H1 (cell line): ENCODE results near the gene C9orf43. TPM values are rescaled to one million over a fixed set of nuclear protein-coding genes. Genes with fewer than 3 reads are reported as not detected.

Experiments
- CTCF ChIA-PET: fragments of 300-600 bp; sonication (Branson Sonifier 250); formaldehyde crosslinking; loops from one replicate; lab custom pipeline; 2021; ENCODE audit not compliant: partially characterized antibody; lab: Charles Lee
- POLR2A ChIA-PET: fragments of 300-600 bp; sonication (Branson Sonifier 250); formaldehyde crosslinking; loops from one replicate; lab custom pipeline; 2021; ENCODE audit warnings: inconsistent platforms; ENCODE audit not compliant: partially characterized antibody; lab: Charles Lee
- DNase-seq, 2 experiments: peaks; one replicate each; pipeline versions ENCODE4 v3.0.0 to v3.0.0-alpha.2; 2010 to 2022; ENCODE audit warnings: low spot score in 2 of 2, low read depth in 1 of 2, mixed read lengths in 1 of 2
- FAIRE-seq: peaks from 2 replicates; lab custom pipeline; 2011; peaks lifted over from hg19 to GRCh38; lab: Jason Lieb, UNC
- H2AFZ ChIP-seq: 2 replicates; pipeline ENCODE4 v1.8.1; 2012; ENCODE audit warnings: low read length, inconsistent platforms
- H2AK5ac ChIP-seq: 2 replicates; pipeline ENCODE4 v1.6.1; 2013; ENCODE audit warnings: low read depth, low read length
- H2BK120ac ChIP-seq: replicated peaks from 2 replicates; pipeline ENCODE3; 2013; ENCODE audit warnings: low read depth, low read length, inconsistent platforms
- H2BK12ac ChIP-seq: 2 replicates; pipeline ENCODE4 v1.6.1; 2013; ENCODE audit warnings: low read depth, low read length
- H2BK15ac ChIP-seq: 2 replicates; pipeline ENCODE4 v1.6.1; 2013; ENCODE audit warnings: low read length
- H2BK20ac ChIP-seq: 2 replicates; pipeline ENCODE4 v1.6.1; 2013; ENCODE audit warnings: low read length
- H2BK5ac ChIP-seq: 2 replicates; pipeline ENCODE4 v1.6.1; 2013; ENCODE audit warnings: low read depth, low read length
- H3K14ac ChIP-seq: 2 replicates; pipeline ENCODE4 v1.6.1; 2013; ENCODE audit warnings: inconsistent platforms; ENCODE audit not compliant: insufficient read length
- H3K18ac ChIP-seq: 2 replicates; pipeline ENCODE4 v1.6.1; 2013; ENCODE audit warnings: low read length; ENCODE audit errors: extremely low read depth
- H3K23ac ChIP-seq: 2 replicates; pipeline ENCODE4 v1.6.1; 2013; ENCODE audit warnings: inconsistent platforms; ENCODE audit not compliant: insufficient read length
- H3K23me2 ChIP-seq: 2 replicates; pipeline ENCODE4 v1.6.1; 2013; ENCODE audit warnings: low read depth, low read length
- H3K27ac ChIP-seq: 2 replicates; pipeline ENCODE4 v1.6.1; 2011; ENCODE audit warnings: low read depth, low read length, inconsistent platforms
- H3K27me3 ChIP-seq, 4 experiments: replicated peaks in 1 of 4; 1 replicate in 1 of 4; 2 replicates in 3 of 4; pipeline versions ENCODE4 v1.6.1 to v1.8.1; 2011 to 2013; ENCODE audit warnings: low read length in 3 of 4, mild to moderate bottlenecking in 3 of 4, inconsistent platforms in 2 of 4, mixed read lengths in 2 of 4, moderate library complexity in 1 of 4; ENCODE audit not compliant: control insufficient read depth in 3 of 4, insufficient read depth in 3 of 4; ENCODE audit errors: extremely low read depth in 1 of 4
- H3K36me3 ChIP-seq, 4 experiments: 2 replicates each; pipeline versions ENCODE4 v1.6.1 to v1.8.1; 2011 to 2013; ENCODE audit warnings: mild to moderate bottlenecking in 4 of 4, low read length in 3 of 4, moderate library complexity in 2 of 4, control low read depth in 1 of 4, inconsistent platforms in 1 of 4; ENCODE audit not compliant: insufficient read depth in 4 of 4, control insufficient read depth in 2 of 4
- H3K4ac ChIP-seq: replicated peaks from 2 replicates; pipeline ENCODE3; 2013; ENCODE audit warnings: low read length, low read depth, mixed read lengths, inconsistent platforms; ENCODE audit not compliant: insufficient read length
- H3K4me1 ChIP-seq, 4 experiments: replicated peaks in 1 of 4; 1 replicate in 1 of 4; 2 replicates in 3 of 4; pipeline versions ENCODE4 v1.6.1 to v1.8.1; 2011 to 2013; ENCODE audit warnings: low read length in 3 of 4, inconsistent platforms in 2 of 4, mixed read lengths in 1 of 4; ENCODE audit not compliant: insufficient read depth in 4 of 4, control insufficient read depth in 3 of 4
- H3K4me2 ChIP-seq, 2 experiments: 2 replicates each; pipeline versions ENCODE4 v1.6.1 to v1.8.1; 2011 to 2013; ENCODE audit warnings: low read depth in 2 of 2, low read length in 2 of 2, control low read depth in 1 of 2, inconsistent platforms in 1 of 2, mild to moderate bottlenecking in 1 of 2; ENCODE audit not compliant: insufficient read depth in 1 of 2
- H3K4me3 ChIP-seq, 4 experiments: fragments of 200-600, 300-600 bp in 1 of 4; sonication (generic), shearing (Covaris generic), sonication (Bioruptor Twin) in 1 of 4; 2 replicates each; pipeline versions ENCODE4 v1.5.1 to v1.8.1; 2011 to 2016; ENCODE audit warnings: low read length in 4 of 4, low read depth in 3 of 4, control low read depth in 2 of 4, inconsistent platforms in 2 of 4, mild to moderate bottlenecking in 2 of 4, mixed read lengths in 1 of 4, moderate library complexity in 1 of 4; ENCODE audit not compliant: insufficient read depth in 2 of 4; ENCODE audit errors: extremely low read depth in 1 of 4
- H3K56ac ChIP-seq: replicated peaks from 2 replicates; pipeline ENCODE3; 2013; ENCODE audit warnings: low read depth, mild to moderate bottlenecking, mixed read lengths, low read length, inconsistent platforms; ENCODE audit not compliant: insufficient read length
- H3K79me1 ChIP-seq: 2 replicates; pipeline ENCODE4 v1.6.1; 2013; ENCODE audit warnings: low read depth, low read length, control low read depth
- H3K79me2 ChIP-seq, 2 experiments: 2 replicates each; pipeline versions ENCODE4 v1.6.1 to v1.8.1; 2012 to 2013; ENCODE audit warnings: low read length in 2 of 2, mild to moderate bottlenecking in 2 of 2, inconsistent platforms in 1 of 2; ENCODE audit not compliant: insufficient read depth in 2 of 2, control insufficient read depth in 1 of 2
- H3K9ac ChIP-seq, 4 experiments: replicated peaks in 1 of 4; 1 replicate in 1 of 4; 2 replicates in 3 of 4; pipeline versions ENCODE4 v1.6.1 to v1.8.1; 2011 to 2013; ENCODE audit warnings: low read depth in 3 of 4, low read length in 3 of 4, control low read depth in 2 of 4, mild to moderate bottlenecking in 2 of 4, moderate library complexity in 2 of 4, inconsistent platforms in 1 of 4; ENCODE audit errors: extremely low read depth in 1 of 4
- H3K9me3 ChIP-seq, 2 experiments: 2 replicates each; pipeline versions ENCODE4 v1.6.1 to v1.8.1; 2012 to 2013; ENCODE audit warnings: mild to moderate bottlenecking in 2 of 2, moderate library complexity in 2 of 2, control low read depth in 1 of 2, inconsistent platforms in 1 of 2, low read depth in 1 of 2, low read length in 1 of 2, mixed read lengths in 1 of 2; ENCODE audit not compliant: insufficient read depth in 2 of 2
- H4K20me1 ChIP-seq, 2 experiments: replicated peaks in 1 of 2; 2 replicates each; pipeline versions ENCODE3 to v1.8.1; 2011 to 2013; ENCODE audit warnings: inconsistent platforms in 2 of 2, low read length in 2 of 2, mild to moderate bottlenecking in 1 of 2; ENCODE audit not compliant: insufficient read depth in 2 of 2, control insufficient read depth in 1 of 2
- H4K5ac ChIP-seq: 2 replicates; pipeline ENCODE4 v1.6.1; 2013; ENCODE audit warnings: low read length, low read depth, mixed read lengths, inconsistent platforms; ENCODE audit not compliant: insufficient read length
- H4K8ac ChIP-seq: 2 replicates; pipeline ENCODE4 v1.8.0; 2013; ENCODE audit warnings: mild to moderate bottlenecking, moderate library complexity, low read length, inconsistent platforms; ENCODE audit not compliant: insufficient read depth; ENCODE audit errors: extremely low read depth
- H4K91ac ChIP-seq: replicated peaks from 2 replicates; pipeline ENCODE3; 2013; ENCODE audit warnings: low read length, mixed read lengths, inconsistent platforms; ENCODE audit not compliant: insufficient read length
- ATF3 ChIP-seq: IDR thresholded peaks from 2 replicates; pipeline ENCODE4 v1.6.1; 2011; ENCODE audit warnings: low read depth, mild to moderate bottlenecking, low read length; ENCODE audit not compliant: insufficient read depth
- CHD2 ChIP-seq: IDR thresholded peaks from 2 replicates; pipeline ENCODE4 v1.6.1; 2012; ENCODE audit warnings: low read length, improper control_type of control experiment
- KDM4A ChIP-seq: IDR thresholded peaks from one replicate; pipeline ENCODE4 v1.7.1; 2012; ENCODE audit warnings: low read depth, mild to moderate bottlenecking, moderate library complexity, low read length, inconsistent platforms; ENCODE audit not compliant: severe bottlenecking
- NRF1 ChIP-seq: IDR thresholded peaks from 2 replicates; pipeline ENCODE4 v1.6.1; 2011; ENCODE audit warnings: mild to moderate bottlenecking, low read depth, low read length, improper control_type of control experiment
- POLR2AphosphoS5 ChIP-seq: IDR thresholded peaks from 2 replicates; pipeline ENCODE4 v1.6.1; 2011; ENCODE audit warnings: low read depth, low read length
- RBBP5 ChIP-seq: IDR thresholded peaks from 2 replicates; pipeline ENCODE4 v1.7.1; 2012; ENCODE audit warnings: low read depth, mild to moderate bottlenecking, inconsistent platforms, low read length, moderate library complexity, borderline replicate concordance
- SP4 ChIP-seq: IDR thresholded peaks from 2 replicates; pipeline ENCODE4 v1.6.1; 2012; ENCODE audit warnings: low read length, inconsistent platforms
- WGBS, 2 experiments: shearing (Covaris generic) in 1 of 2; methylation state at CpG; one replicate each; pipeline versions ENCODE4 v1.1.6 to v1.1.7; 2013 to 2015; ENCODE audit warnings: low lambda C conversion rate in 2 of 2, mixed read lengths in 2 of 2, inconsistent platforms in 1 of 2, low coverage in 1 of 2, missing lambda C conversion rate in 1 of 2; ENCODE audit not compliant: insufficient replicate concordance in 2 of 2, insufficient coverage in 1 of 2, insufficient read length in 1 of 2; ENCODE audit errors: extremely low coverage in 1 of 2, missing lambda C conversion rate in 1 of 2; 5-methylcytosine and 5-hydroxymethylcytosine counted together
- polyA plus RNA-seq, 7 experiments: library from polyadenylated mRNA; depleted of rRNA in 3 of 7; stranded (reverse) in 5 of 7; unstranded in 2 of 7; fragments of >200 nt in 5 of 7; fragments of 200-250 nt in 2 of 7; gene quantifications; 1 replicate in 5 of 7; 2 replicates in 1 of 7; 4 replicates in 1 of 7; pipeline versions ENCODE4 v1.2.1 to v1.2.3, GENCODE V29; 2011 to 2013; ENCODE audit warnings: missing spikeins in 2 of 7, mixed read lengths in 2 of 7
- total RNA-seq: library from RNA; stranded (reverse); fragmentation: NEBNext Ultra II Directional; extraction: Animal tissue kit (Norgen Biotek cat#: 25700); gene quantifications from 2 replicates; pipeline ENCODE4 v1.2.1, GENCODE V29; 2021

C9orf43 gene
- total and polyA plus RNA-seq, 2 of the 8 experiments (the other 6 are each of a cell fraction or from before 2014, with no cell fraction given): 0.35 to 0.52 TPM

- FAIRE-seq: no peak
- POLR2A ChIA-PET: interaction anchor here (1.0 to 2.2 kb wide), 4 partner anchors 13 to 48 kb away, joined by 3 to 11 read pairs (median 5); partner anchors contain the start of gene WDR31
- Histone ChIP-seq H3K4me3 (peak overlapping the region in 1 of 4 experiments; percentile 98; a peak in 2 of 8 replicates), H3K14ac (no peak overlapping the region), H3K27ac (no peak overlapping the region), H3K36me3 (peaks cover 0 to 19% (median 2%) of the 10 kb centered on the region in 4 experiments; a peak in 4 of 8 replicates), H3K9ac (no peak overlapping the region), H3K79me1 (no peaks in the 10 kb centered on the region), H2AK5ac (no peak overlapping the region), H2BK120ac (no peak overlapping the region)
- CTCF ChIA-PET: interaction anchor here (0.6 to 1.8 kb wide), 9 partner anchors 9 to 204 kb away, joined by 3 to 4 read pairs (median 3); no protein-coding TSS in a partner anchor
- TF ChIP-seq NRF1 (no peak), SP4 (no peak), KDM4A (no peak), POLR2AphosphoS5 (no peak), RBBP5 (no peak), ATF3 (no peak), CHD2 (no peak)
- TF ChIP-seq, all 59 proteins: peak for 0
- H3K23ac ChIP-seq: no peak overlapping the region
- no peak overlapping the region for H4K5ac ChIP-seq
- H3K4ac ChIP-seq: no peak overlapping the region
- H4K91ac ChIP-seq: no peak overlapping the region
- WGBS, 2 experiments: 89% methylated on average over 5 of the region's 6 CpGs; no CpG with 5 or more reads in 1 of the 2 experiments
- peaks cover 3% of the 10 kb centered on the region; the same call in 1 of the 2 replicates for H3K23me2 ChIP-seq
- no peak overlapping the region for H3K56ac ChIP-seq
- peaks cover 0 to 2% of the 10 kb centered on the region in 2 experiments for H4K20me1 ChIP-seq
- H3K27me3 ChIP-seq: no peaks in the 10 kb centered on the region; a peak in 1 of 7 replicates
- H2AFZ ChIP-seq: no peak overlapping the region
- DNase-seq: no peak
- H2BK5ac ChIP-seq: no peak overlapping the region
- H3K9me3 ChIP-seq: no peaks in the 10 kb centered on the region
- no peak overlapping the region for H2BK15ac ChIP-seq
- H2BK20ac ChIP-seq: no peak overlapping the region
- peaks cover 0 to 5% (median 2%) of the 10 kb centered on the region in 4 experiments; a peak in 3 of 7 replicates for H3K4me1 ChIP-seq
- H3K4me2 ChIP-seq: peak overlapping the region; percentile 2 to 56; a peak in 2 of 4 replicates
- no peak overlapping the region for H4K8ac ChIP-seq
- H3K18ac ChIP-seq: no peak overlapping the region
- H3K79me2 ChIP-seq: peaks cover 0 to 5% of the 10 kb centered on the region in 2 experiments; a peak in 1 of 4 replicates
- H2BK12ac ChIP-seq: no peak overlapping the region
These were observed 35.2 kb upstream of the C9orf43 start for GRCh38 chr9:113375057-113376023.
